ENCODE results near the gene SLC25A53.

DNA sequence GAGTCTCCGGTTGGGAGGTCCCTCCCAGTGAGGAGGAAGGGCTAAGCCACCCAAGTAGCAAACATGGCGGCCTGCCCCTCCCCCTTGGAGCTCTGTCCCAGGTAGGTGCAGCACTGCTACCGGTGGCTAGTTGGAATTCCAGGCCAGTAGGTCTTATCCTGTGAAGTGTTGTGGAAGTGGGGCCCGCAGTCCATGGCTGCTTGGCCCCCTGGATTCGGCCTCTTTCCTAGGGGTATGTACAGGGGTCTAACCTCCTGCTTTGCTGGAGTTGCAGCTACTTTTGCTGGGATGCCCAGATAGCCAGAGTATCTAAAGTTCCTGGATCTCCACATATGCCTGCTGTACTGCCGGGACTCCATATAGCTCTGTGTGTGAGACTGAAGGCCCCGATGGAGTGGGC lies 70.9 kb downstream of the SLC25A53 start:
- TF ChIP-seq, protein P1, sequence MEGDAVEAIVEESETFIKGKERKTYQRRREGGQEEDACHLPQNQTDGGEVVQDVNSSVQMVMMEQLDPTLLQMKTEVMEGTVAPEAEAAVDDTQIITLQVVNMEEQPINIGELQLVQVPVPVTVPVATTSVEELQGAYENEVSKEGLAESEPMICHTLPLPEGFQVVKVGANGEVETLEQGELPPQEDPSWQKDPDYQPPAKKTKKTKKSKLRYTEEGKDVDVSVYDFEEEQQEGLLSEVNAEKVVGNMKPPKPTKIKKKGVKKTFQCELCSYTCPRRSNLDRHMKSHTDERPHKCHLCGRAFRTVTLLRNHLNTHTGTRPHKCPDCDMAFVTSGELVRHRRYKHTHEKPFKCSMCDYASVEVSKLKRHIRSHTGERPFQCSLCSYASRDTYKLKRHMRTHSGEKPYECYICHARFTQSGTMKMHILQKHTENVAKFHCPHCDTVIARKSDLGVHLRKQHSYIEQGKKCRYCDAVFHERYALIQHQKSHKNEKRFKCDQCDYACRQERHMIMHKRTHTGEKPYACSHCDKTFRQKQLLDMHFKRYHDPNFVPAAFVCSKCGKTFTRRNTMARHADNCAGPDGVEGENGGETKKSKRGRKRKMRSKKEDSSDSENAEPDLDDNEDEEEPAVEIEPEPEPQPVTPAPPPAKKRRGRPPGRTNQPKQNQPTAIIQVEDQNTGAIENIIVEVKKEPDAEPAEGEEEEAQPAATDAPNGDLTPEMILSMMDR (conservative IDR thresholded peaks at IDR 0.05; ENCODE audit: low read length) = no peak
- no peak for TF ChIP-seq EZH2phosphoT487 (IDR thresholded peaks at IDR 0.05; ENCODE audit: borderline replicate concordance, low read depth, low read length)
